CD14-positive monocyte (primary cell): ENCODE measurements around the gene CRISP1. TPM values are rescaled to one million over a fixed set of nuclear protein-coding genes. Genes with fewer than 3 reads are reported as not detected.
"Not testable (repeated sequence)": the region's sequence is repeated elsewhere in the genome, so short reads cannot be mapped to it uniquely, and the experiment has no call there.

Experiments
- DNase-seq, 3 donors: peaks; one replicate each; pipeline ENCODE4 v3.0.0-alpha.2; 2011 to 2022
- H2AFZ ChIP-seq: 2 replicates; pipeline ENCODE4 v1.6.0; 2012; ENCODE audit warnings: mild to moderate bottlenecking, low read depth, low read length, inconsistent platforms; ENCODE audit not compliant: insufficient read depth, poor library complexity, severe bottlenecking
- H3K27ac ChIP-seq, 2 donors: 1 replicate in 1 of 2; 2 replicates in 1 of 2; pipeline ENCODE4 v1.5.1; 2012 to 2013; ENCODE audit warnings: low read length in 2 of 2, control low read depth in 1 of 2, inconsistent platforms in 1 of 2, low read depth in 1 of 2, mild to moderate bottlenecking in 1 of 2
- H3K27me3 ChIP-seq, 2 donors: one replicate each; pipeline versions ENCODE4 v1.6.0 to v1.6.1; 2011 to 2013; ENCODE audit warnings: low read length in 2 of 2; ENCODE audit not compliant: control insufficient read depth in 2 of 2, insufficient read depth in 2 of 2
- H3K36me3 ChIP-seq, 2 donors: replicated peaks in 1 of 2; 1 replicate in 1 of 2; 2 replicates in 1 of 2; pipeline versions ENCODE4 v1.5.1 to v1.6.1; 2012 to 2013; ENCODE audit warnings: low read length in 2 of 2, control low read depth in 1 of 2, inconsistent platforms in 1 of 2, mild to moderate bottlenecking in 1 of 2; ENCODE audit not compliant: insufficient read depth in 2 of 2, control insufficient read depth in 1 of 2
- H3K4me1 ChIP-seq, 2 donors: 1 replicate in 1 of 2; 2 replicates in 1 of 2; pipeline versions ENCODE4 v1.5.1 to v1.6.1; 2012 to 2013; ENCODE audit warnings: low read length in 2 of 2, control low read depth in 1 of 2, inconsistent platforms in 1 of 2, mild to moderate bottlenecking in 1 of 2, moderate library complexity in 1 of 2; ENCODE audit not compliant: insufficient read depth in 2 of 2, control insufficient read depth in 1 of 2
- H3K4me2 ChIP-seq: replicated peaks from 2 replicates; pipeline ENCODE3; 2012; ENCODE audit warnings: low read length, moderate library complexity, mild to moderate bottlenecking; ENCODE audit not compliant: poor library complexity, severe bottlenecking; ENCODE audit errors: extremely low read depth
- H3K4me3 ChIP-seq, 3 experiments: fragments of 200-600 bp in 1 of 3; sonication (generic) in 1 of 3; replicated peaks in 1 of 3; 1 replicate in 2 of 3; 2 replicates in 1 of 3; pipeline ENCODE4 v1.5.1; 2011 to 2013; ENCODE audit warnings: low read length in 3 of 3, mild to moderate bottlenecking in 3 of 3, control low read depth in 2 of 3, low read depth in 2 of 3, inconsistent platforms in 1 of 3, moderate library complexity in 1 of 3
- H3K79me2 ChIP-seq: 2 replicates; pipeline ENCODE4 v1.6.0; 2012; ENCODE audit warnings: mild to moderate bottlenecking, control low read depth, inconsistent platforms, low read length, moderate library complexity; ENCODE audit not compliant: insufficient read depth
- H3K9ac ChIP-seq: 2 replicates; pipeline ENCODE4 v1.6.0; 2017; ENCODE audit warnings: low read length, mild to moderate bottlenecking; ENCODE audit not compliant: insufficient read depth, poor library complexity, severe bottlenecking
- H3K9me3 ChIP-seq, 2 donors: replicated peaks in 1 of 2; 1 replicate in 1 of 2; 2 replicates in 1 of 2; pipeline versions ENCODE4 v1.5.1 to v1.6.1; 2012 to 2013; ENCODE audit warnings: low read length in 2 of 2, control low read depth in 1 of 2; ENCODE audit not compliant: control insufficient read depth in 1 of 2, insufficient read depth in 1 of 2
- H4K20me1 ChIP-seq: 2 replicates; pipeline ENCODE4 v1.6.0; 2012; ENCODE audit warnings: mild to moderate bottlenecking, low read length, control low read depth, moderate library complexity; ENCODE audit not compliant: insufficient read depth
- H3K27ac Mint-ChIP-seq, 7 donors: one replicate each; pipeline ENCODE4 v1.8.0; 2020; ENCODE audit warnings: mild to moderate bottlenecking in 7 of 7, mixed read lengths in 7 of 7, moderate library complexity in 6 of 7, inconsistent platforms in 2 of 7
- H3K27me3 Mint-ChIP-seq, 3 donors: one replicate each; pipeline ENCODE4 v1.8.0; 2021 to 2022; ENCODE audit warnings: low read depth in 3 of 3, mild to moderate bottlenecking in 3 of 3, mixed read lengths in 3 of 3, moderate library complexity in 3 of 3, inconsistent platforms in 1 of 3
- H3K36me3 Mint-ChIP-seq, 2 donors: one replicate each; pipeline ENCODE4 v1.8.0; 2020; ENCODE audit warnings: mixed read lengths in 2 of 2, inconsistent platforms in 1 of 2, mild to moderate bottlenecking in 1 of 2
- H3K4me1 Mint-ChIP-seq: one replicate; pipeline ENCODE4 v1.8.0; 2020; ENCODE audit warnings: mild to moderate bottlenecking, mixed read lengths
- H3K4me3 Mint-ChIP-seq, 2 donors: one replicate each; pipeline ENCODE4 v1.8.0; 2020; ENCODE audit warnings: mild to moderate bottlenecking in 2 of 2, mixed read lengths in 2 of 2, moderate library complexity in 1 of 2
- H3K9me3 Mint-ChIP-seq, 7 donors: one replicate each; pipeline ENCODE4 v1.8.0; 2020 to 2022; ENCODE audit warnings: mixed read lengths in 7 of 7, mild to moderate bottlenecking in 6 of 7, moderate library complexity in 6 of 7, inconsistent platforms in 2 of 7
- WGBS: methylation state at CpG from one replicate; pipeline ENCODE4 v1.1.5; 2013; ENCODE audit warnings: missing lambda C conversion rate; ENCODE audit not compliant: insufficient coverage; 5-methylcytosine and 5-hydroxymethylcytosine counted together
- intact Hi-C, 2 donors: fragments of 100-400 bp; cut with micrococcal nuclease; formaldehyde crosslinking; loops; one replicate each; pipeline versions ENCODE4 v1.15.0 to v1.15.1; 2023
- polyA plus RNA-seq, 3 donors: library from polyadenylated mRNA; depleted of rRNA in 1 of 3; unstranded in 2 of 3; stranded (reverse) in 1 of 3; fragments of 300-500 nt in 2 of 3; fragments of >200 nt in 1 of 3; fragmentation: Illumina TruSeq in 2 of 3; gene quantifications; 1 replicate in 2 of 3; 2 replicates in 1 of 3; pipeline ENCODE4 v1.2.3, GENCODE V29; 2012 to 2021
- TF ChIP-seq, protein P1 (sequence below): fragments of 200-600 bp; IDR thresholded peaks from one replicate; pipeline ENCODE4 v1.8.0; 2022; ENCODE audit warnings: antibody characterized with exemption, mild to moderate bottlenecking

CRISP1 gene
- polyA plus RNA-seq, 3 donors: not detected

DNA sequence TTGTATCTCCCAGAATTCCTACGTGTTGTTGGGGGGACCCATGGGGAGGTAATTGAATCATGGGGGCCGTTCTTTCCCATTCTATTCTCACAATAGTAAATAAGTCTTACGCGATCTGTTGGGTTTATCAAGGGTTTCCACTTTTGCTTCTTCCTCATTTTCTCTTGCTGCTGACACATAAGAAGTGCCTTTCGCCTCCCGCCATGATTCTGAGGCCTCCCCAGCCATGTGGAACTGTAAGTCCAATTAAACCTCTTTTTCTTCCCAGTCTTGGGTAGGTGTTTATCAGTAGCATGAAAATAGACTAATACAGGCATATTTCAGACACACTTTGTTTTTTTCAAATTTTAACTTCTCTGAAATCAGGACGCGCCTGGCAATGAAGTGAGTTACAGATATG lies 64.8 kb downstream of the CRISP1 start:
- Histone ChIP-seq H3K9ac (no peak overlapping the region), H3K9me3 (peaks cover 16% of the 10 kb centered on the region in 2 donors), H2AFZ (no peak overlapping the region), H3K4me2 (no peak overlapping the region), H3K4me1 (no peaks in the 10 kb centered on the region), H3K27ac (no peak overlapping the region), H3K36me3 (no peaks in the 10 kb centered on the region), H3K4me3 (no peak overlapping the region), H3K27me3 (no peaks in the 10 kb centered on the region), H4K20me1 (no peaks in the 10 kb centered on the region), H3K79me2 (no peaks in the 10 kb centered on the region)
- no peak overlapping the region for H3K27ac Mint-ChIP-seq
- no peak overlapping the region for H3K4me3 Mint-ChIP-seq
- TF ChIP-seq, protein P1, sequence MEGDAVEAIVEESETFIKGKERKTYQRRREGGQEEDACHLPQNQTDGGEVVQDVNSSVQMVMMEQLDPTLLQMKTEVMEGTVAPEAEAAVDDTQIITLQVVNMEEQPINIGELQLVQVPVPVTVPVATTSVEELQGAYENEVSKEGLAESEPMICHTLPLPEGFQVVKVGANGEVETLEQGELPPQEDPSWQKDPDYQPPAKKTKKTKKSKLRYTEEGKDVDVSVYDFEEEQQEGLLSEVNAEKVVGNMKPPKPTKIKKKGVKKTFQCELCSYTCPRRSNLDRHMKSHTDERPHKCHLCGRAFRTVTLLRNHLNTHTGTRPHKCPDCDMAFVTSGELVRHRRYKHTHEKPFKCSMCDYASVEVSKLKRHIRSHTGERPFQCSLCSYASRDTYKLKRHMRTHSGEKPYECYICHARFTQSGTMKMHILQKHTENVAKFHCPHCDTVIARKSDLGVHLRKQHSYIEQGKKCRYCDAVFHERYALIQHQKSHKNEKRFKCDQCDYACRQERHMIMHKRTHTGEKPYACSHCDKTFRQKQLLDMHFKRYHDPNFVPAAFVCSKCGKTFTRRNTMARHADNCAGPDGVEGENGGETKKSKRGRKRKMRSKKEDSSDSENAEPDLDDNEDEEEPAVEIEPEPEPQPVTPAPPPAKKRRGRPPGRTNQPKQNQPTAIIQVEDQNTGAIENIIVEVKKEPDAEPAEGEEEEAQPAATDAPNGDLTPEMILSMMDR: no peak
- no peaks in the 10 kb centered on the region for H3K27me3 Mint-ChIP-seq
- no peaks in the 10 kb centered on the region for H3K36me3 Mint-ChIP-seq
- peaks cover 6 to 20% (median 17%) of the 10 kb centered on the region in 7 donors for H3K9me3 Mint-ChIP-seq
- no CpG with 5 or more reads among the region's 8 CpGs for WGBS
- DNase-seq: no peak
- H3K4me1 Mint-ChIP-seq: no peaks in the 10 kb centered on the region
- intact Hi-C loops: no loop called here

DNA sequence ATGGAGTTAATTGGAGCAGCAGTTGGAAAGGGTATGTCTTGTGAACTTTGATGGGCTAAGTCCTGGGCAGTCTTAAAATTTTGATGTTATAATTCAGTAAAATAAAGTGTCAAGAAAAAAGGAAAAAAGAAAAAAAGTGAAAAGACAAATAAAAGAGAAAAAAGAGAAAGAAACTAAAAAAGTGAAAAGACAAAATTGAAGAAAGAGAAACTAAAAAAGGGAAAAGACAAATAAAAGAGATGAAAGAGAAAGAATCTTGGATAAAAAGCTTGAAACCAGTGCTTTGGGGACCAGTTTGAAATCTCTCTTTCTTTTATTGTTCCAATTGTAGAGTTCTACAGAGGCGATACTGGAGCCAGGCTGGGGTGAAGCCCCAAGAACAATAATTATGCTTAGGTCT lies 67.2 kb downstream of the CRISP1 start:
- WGBS: no CpG with 5 or more reads among the region's 1 CpG
- intact Hi-C loops: no loop called here
- TF ChIP-seq, protein P1: no peak
- no peaks in the 10 kb centered on the region for H3K79me2 ChIP-seq
- no peak overlapping the region for H3K9ac ChIP-seq
- no peak for DNase-seq
- H3K4me3 ChIP-seq: no peak overlapping the region
- H3K9me3 ChIP-seq: no peaks in the 10 kb centered on the region
- Mint-ChIP-seq H3K9me3 (peaks cover under 1 to 10% (median 7%) of the 10 kb centered on the region in 7 donors), H3K4me3 (no peak overlapping the region), H3K4me1 (no peaks in the 10 kb centered on the region), H3K27ac (no peak overlapping the region), H3K27me3 (no peaks in the 10 kb centered on the region), H3K36me3 (no peaks in the 10 kb centered on the region)
- H3K27ac ChIP-seq: no peak overlapping the region
- no peaks in the 10 kb centered on the region for H3K27me3 ChIP-seq
- no peaks in the 10 kb centered on the region for H3K4me1 ChIP-seq
- no peaks in the 10 kb centered on the region for H4K20me1 ChIP-seq
- no peak overlapping the region for H3K4me2 ChIP-seq
- no peak overlapping the region for H2AFZ ChIP-seq
- H3K36me3 ChIP-seq: no peaks in the 10 kb centered on the region

DNA sequence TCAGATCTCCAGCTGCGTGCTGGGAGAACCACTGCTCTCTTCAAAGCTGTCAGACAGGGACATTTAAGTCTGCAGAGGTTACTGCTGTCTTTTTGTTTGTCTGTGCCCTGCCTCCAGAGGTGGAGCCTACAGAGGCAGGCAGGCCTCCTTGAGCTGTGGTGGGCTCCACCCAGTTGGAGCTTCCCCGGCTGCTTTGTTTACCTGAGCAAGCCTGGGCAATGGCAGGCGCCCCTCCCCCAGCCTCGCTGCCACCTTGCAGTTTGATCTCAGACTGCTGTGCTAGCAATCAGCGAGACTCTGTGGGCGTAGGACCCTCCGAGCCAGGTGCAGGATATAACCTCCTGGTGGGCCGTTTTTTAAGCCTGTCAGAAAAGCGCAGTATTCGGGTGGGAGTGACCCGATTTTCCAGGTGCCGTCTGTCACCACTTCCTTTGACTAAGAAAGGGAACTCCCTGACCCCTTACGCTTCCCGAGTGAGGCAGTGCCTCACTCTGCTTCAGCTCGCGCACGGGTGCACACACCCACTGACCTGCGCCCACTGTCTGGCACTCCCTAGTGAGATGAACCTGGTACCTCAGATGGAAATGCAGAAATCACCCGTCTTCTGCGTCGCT lies 69.4 kb downstream of the CRISP1 start:
- H3K27me3 ChIP-seq, H3K27ac Mint-ChIP-seq, DNase-seq, H2AFZ ChIP-seq, H3K4me1 Mint-ChIP-seq, H3K79me2 ChIP-seq, H3K4me1 ChIP-seq, H3K4me3 Mint-ChIP-seq, intact Hi-C loops, H3K27ac ChIP-seq, H3K36me3 Mint-ChIP-seq, H3K27me3 Mint-ChIP-seq, H3K4me3 ChIP-seq, H3K36me3 ChIP-seq, H3K9ac ChIP-seq, H3K4me2 ChIP-seq, H3K9me3 ChIP-seq, H3K9me3 Mint-ChIP-seq, H4K20me1 ChIP-seq: not testable (repeated sequence)
- WGBS: 95% methylated on average over 16 of the region's 21 CpGs
